ENCODE measurements around the gene GRM3.

The GRM3 gene

DNA sequence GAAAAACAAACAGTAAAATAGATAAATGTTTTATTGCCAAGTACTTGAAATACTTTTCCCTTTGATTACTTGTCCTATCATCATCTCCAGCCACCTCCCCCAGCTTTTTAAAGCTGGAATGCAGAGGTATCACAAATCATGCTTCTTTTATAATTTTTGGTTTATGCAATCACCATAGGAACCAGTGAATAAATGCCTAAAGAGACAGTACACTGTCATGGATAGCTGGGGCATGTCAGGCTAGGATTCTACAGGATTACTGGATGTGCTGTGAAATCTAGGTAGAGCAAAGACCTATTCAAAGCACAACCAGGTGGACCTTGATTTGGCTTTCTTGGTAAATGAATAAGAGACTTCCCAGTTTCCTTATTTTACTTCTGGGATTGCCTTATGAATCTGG is 257.2 kb downstream of the GRM3 start:
- TF ChIP-seq, protein P1, sequence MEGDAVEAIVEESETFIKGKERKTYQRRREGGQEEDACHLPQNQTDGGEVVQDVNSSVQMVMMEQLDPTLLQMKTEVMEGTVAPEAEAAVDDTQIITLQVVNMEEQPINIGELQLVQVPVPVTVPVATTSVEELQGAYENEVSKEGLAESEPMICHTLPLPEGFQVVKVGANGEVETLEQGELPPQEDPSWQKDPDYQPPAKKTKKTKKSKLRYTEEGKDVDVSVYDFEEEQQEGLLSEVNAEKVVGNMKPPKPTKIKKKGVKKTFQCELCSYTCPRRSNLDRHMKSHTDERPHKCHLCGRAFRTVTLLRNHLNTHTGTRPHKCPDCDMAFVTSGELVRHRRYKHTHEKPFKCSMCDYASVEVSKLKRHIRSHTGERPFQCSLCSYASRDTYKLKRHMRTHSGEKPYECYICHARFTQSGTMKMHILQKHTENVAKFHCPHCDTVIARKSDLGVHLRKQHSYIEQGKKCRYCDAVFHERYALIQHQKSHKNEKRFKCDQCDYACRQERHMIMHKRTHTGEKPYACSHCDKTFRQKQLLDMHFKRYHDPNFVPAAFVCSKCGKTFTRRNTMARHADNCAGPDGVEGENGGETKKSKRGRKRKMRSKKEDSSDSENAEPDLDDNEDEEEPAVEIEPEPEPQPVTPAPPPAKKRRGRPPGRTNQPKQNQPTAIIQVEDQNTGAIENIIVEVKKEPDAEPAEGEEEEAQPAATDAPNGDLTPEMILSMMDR (IDR thresholded peaks at IDR 0.05; ENCODE audit: insufficient read depth, low read length) = no peak
- TF ChIP-seq GABPA (IDR thresholded peaks at IDR 0.05; ENCODE audit: low read depth) = no peak
- TF ChIP-seq POLR2AphosphoS5 (IDR thresholded peaks at IDR 0.05; ENCODE audit: low read depth) = no peak
- no peak for TF ChIP-seq SPI1 (IDR thresholded peaks at IDR 0.05; ENCODE audit: borderline replicate concordance, low read depth)
- TF ChIP-seq, protein P2, sequence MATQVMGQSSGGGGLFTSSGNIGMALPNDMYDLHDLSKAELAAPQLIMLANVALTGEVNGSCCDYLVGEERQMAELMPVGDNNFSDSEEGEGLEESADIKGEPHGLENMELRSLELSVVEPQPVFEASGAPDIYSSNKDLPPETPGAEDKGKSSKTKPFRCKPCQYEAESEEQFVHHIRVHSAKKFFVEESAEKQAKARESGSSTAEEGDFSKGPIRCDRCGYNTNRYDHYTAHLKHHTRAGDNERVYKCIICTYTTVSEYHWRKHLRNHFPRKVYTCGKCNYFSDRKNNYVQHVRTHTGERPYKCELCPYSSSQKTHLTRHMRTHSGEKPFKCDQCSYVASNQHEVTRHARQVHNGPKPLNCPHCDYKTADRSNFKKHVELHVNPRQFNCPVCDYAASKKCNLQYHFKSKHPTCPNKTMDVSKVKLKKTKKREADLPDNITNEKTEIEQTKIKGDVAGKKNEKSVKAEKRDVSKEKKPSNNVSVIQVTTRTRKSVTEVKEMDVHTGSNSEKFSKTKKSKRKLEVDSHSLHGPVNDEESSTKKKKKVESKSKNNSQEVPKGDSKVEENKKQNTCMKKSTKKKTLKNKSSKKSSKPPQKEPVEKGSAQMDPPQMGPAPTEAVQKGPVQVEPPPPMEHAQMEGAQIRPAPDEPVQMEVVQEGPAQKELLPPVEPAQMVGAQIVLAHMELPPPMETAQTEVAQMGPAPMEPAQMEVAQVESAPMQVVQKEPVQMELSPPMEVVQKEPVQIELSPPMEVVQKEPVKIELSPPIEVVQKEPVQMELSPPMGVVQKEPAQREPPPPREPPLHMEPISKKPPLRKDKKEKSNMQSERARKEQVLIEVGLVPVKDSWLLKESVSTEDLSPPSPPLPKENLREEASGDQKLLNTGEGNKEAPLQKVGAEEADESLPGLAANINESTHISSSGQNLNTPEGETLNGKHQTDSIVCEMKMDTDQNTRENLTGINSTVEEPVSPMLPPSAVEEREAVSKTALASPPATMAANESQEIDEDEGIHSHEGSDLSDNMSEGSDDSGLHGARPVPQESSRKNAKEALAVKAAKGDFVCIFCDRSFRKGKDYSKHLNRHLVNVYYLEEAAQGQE (IDR thresholded peaks at IDR 0.05; ENCODE audit: insufficient replicate concordance, low read depth) = no peak
- no peak for DNase-seq (ENCODE audit: low read depth in 1 of 2, low spot score in 1 of 2)
- no peaks in the 10 kb centered on the region for H3K27me3 ChIP-seq (ENCODE audit: insufficient read depth, poor library complexity, severe bottlenecking)
- H3K4me3 ChIP-seq (replicated peaks; ENCODE audit: insufficient read depth, low read length) = no peak overlapping the region
- H3K27ac ChIP-seq (replicated peaks) = no peak overlapping the region

DNA sequence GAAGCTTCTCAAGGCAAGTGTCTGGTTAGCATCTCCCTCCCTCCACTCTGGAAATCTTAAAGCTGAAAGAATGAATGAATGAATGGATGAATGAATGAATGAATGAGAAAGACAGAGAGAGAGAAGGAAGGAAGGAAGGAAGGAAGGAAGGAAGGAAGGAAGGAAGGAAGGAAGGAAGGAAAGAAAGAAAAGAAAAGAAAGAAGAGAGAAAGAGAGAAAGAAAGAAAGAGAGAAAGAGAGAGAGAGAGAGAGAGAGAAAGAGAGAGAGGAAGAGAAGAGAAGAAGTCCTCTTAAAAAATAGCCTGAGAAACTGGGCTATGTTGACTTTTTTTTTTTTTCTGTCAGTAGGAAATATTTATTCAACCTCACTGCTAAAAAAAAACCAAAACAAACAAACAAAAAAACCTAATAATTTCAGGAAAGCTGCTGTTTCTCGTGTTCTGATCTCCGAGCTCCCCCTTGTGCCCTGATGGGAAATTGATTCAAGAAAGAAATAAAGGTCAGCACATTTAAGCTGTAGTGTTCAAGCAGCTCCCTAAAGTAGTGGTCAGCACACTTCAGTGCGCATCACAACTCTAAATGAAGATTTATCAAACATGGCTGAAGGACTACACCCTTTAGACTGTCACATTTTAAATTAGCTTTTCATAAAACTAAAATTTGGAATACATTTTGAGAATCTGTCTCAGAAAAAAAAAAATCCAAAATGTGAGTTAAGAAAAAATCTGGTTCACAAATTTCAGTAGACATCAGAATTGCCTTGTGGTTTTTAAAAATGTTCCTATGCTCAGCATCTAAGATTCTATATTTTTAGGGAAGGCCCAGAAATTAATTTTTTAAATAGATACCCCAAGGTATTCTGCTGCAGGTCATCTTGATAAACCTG is 261.5 kb downstream of the GRM3 start:
- Histone ChIP-seq H3K4me3 (replicated peaks; ENCODE audit: insufficient read depth, low read length) (no peak overlapping the region), H3K27me3 (ENCODE audit: insufficient read depth, poor library complexity, severe bottlenecking) (no peaks in the 10 kb centered on the region), H3K27ac (replicated peaks) (no peak overlapping the region)
- DNase-seq (ENCODE audit: low read depth in 1 of 2, low spot score in 1 of 2) = no peak
- TF ChIP-seq, protein P1 (IDR thresholded peaks at IDR 0.05; ENCODE audit: insufficient read depth, low read length) = peak; percentile 36
- no peak for TF ChIP-seq POLR2AphosphoS5 (IDR thresholded peaks at IDR 0.05; ENCODE audit: low read depth)
- no peak for TF ChIP-seq GABPA (IDR thresholded peaks at IDR 0.05; ENCODE audit: low read depth)
- TF ChIP-seq, protein P2 (IDR thresholded peaks at IDR 0.05; ENCODE audit: insufficient replicate concordance, low read depth) = no peak

DNA sequence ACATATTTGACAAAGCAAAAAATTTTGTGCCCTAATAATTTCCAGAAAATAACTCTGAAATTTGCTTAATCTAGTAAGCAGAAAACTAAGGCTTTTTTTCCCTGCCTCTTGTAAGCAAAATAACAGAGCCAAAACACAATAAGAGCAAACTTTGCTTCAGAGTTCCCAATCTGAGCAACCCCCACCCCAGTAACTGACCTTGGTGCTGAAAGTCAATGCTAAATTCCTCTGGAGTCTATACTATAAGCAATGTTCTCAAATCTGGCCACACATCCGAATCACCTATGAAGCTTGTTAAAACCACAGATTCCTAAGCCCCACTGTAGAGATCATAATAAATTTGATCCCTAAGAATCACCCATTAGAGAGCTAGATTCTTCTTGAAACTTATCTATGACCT is 265.2 kb downstream of the GRM3 start:
- DNase-seq (ENCODE audit: low read depth in 1 of 2, low spot score in 1 of 2) = no peak
- no peak overlapping the region for H3K27ac ChIP-seq (replicated peaks)
- H3K4me3 ChIP-seq (replicated peaks; ENCODE audit: insufficient read depth, low read length) = no peak overlapping the region
- TF ChIP-seq POLR2AphosphoS5 (IDR thresholded peaks at IDR 0.05; ENCODE audit: low read depth) (no peak), GABPA (IDR thresholded peaks at IDR 0.05; ENCODE audit: low read depth) (no peak)
- TF ChIP-seq, protein P2 (IDR thresholded peaks at IDR 0.05; ENCODE audit: insufficient replicate concordance, low read depth) = peak; percentile 91
- H3K27me3 ChIP-seq (ENCODE audit: insufficient read depth, poor library complexity, severe bottlenecking) = no peaks in the 10 kb centered on the region
